Endothelial cell of umbilical vein (primary cell): ENCODE measurements around the gene ENO2. TPM values are rescaled to one million over a fixed set of nuclear protein-coding genes. Genes with fewer than 3 reads are reported as not detected.

Experiments used
- BruUV-seq: library from RNA; stranded (reverse); fragments of 400-500 nt; replicated peaks from 2 replicates; lab custom pipeline; 2021; lab: Mats Ljungman, UMichigan
- CTCF ChIA-PET: fragments of 300-600, 350-600 bp; sonication (Branson Sonifier 250); formaldehyde crosslinking; loops from one replicate; lab custom pipeline; 2021; ENCODE audit warnings: antibody characterized with exemption, inconsistent platforms; lab: Charles Lee
- POLR2A ChIA-PET: fragments of 300-600, 350-600 bp; sonication (Branson Sonifier 250); formaldehyde crosslinking; loops from one replicate; lab custom pipeline; 2021; ENCODE audit warnings: antibody characterized with exemption, inconsistent platforms; lab: Charles Lee
- DNase-seq: peaks from one replicate; pipeline ENCODE4 v3.0.0-alpha.2; 2011; ENCODE audit warnings: low read depth, low spot score
- FAIRE-seq: peaks from 2 replicates; lab custom pipeline; 2011; peaks lifted over from hg19 to GRCh38; lab: Jason Lieb, UNC
- H2AFZ ChIP-seq: 2 replicates; pipeline ENCODE4 v1.6.0; 2012; ENCODE audit warnings: low read depth, low read length, control low read depth, inconsistent platforms
- H3K27ac ChIP-seq: 2 replicates; pipeline ENCODE4 v1.5.1; 2011; ENCODE audit warnings: low read depth, mild to moderate bottlenecking, control low read depth, low read length, moderate library complexity; ENCODE audit not compliant: insufficient read depth
- H3K27me3 ChIP-seq, 2 experiments: 2 replicates each; pipeline versions ENCODE4 v1.6.0 to v1.6.1; 2011; ENCODE audit warnings: low read length in 2 of 2, mixed read lengths in 1 of 2; ENCODE audit not compliant: control insufficient read depth in 2 of 2, insufficient read depth in 2 of 2
- H3K36me3 ChIP-seq, 2 experiments: 2 replicates in 1 of 2; 3 replicates in 1 of 2; pipeline ENCODE4 v1.5.1; 2011; ENCODE audit warnings: low read length in 2 of 2, mild to moderate bottlenecking in 1 of 2, moderate library complexity in 1 of 2; ENCODE audit not compliant: control insufficient read depth in 2 of 2, insufficient read depth in 2 of 2; ENCODE audit errors: extremely low read depth in 1 of 2
- H3K4me1 ChIP-seq: 3 replicates; pipeline ENCODE4 v1.5.1; 2011; ENCODE audit warnings: mild to moderate bottlenecking, low read length; ENCODE audit not compliant: control insufficient read depth, insufficient read depth; ENCODE audit errors: extremely low read depth
- H3K4me2 ChIP-seq: 2 replicates; pipeline ENCODE4 v1.6.1; 2011; ENCODE audit warnings: low read length, control low read depth, mixed read lengths; ENCODE audit not compliant: insufficient read depth
- H3K4me3 ChIP-seq, 3 experiments: fragments of 200-600 bp in 1 of 3; sonication (generic), shearing (Covaris generic) in 1 of 3; replicated peaks in 1 of 3; 2 replicates each; pipeline ENCODE4 v1.5.1; 2011 to 2016; ENCODE audit warnings: control low read depth in 3 of 3, low read length in 3 of 3, mild to moderate bottlenecking in 2 of 3, inconsistent platforms in 1 of 3, low read depth in 1 of 3, moderate library complexity in 1 of 3; ENCODE audit not compliant: insufficient read depth in 1 of 3
- H3K79me2 ChIP-seq: 2 replicates; pipeline ENCODE4 v1.6.0; 2012; ENCODE audit warnings: low read length, inconsistent platforms; ENCODE audit not compliant: control insufficient read depth, insufficient read depth
- H3K9ac ChIP-seq: replicated peaks from 2 replicates; pipeline ENCODE3; 2011; ENCODE audit warnings: low read length, control low read depth; ENCODE audit not compliant: insufficient read depth; ENCODE audit errors: extremely low read depth
- H3K9me1 ChIP-seq: replicated peaks from 3 replicates; pipeline ENCODE4 v1.6.0; 2011; ENCODE audit warnings: mild to moderate bottlenecking, low read length; ENCODE audit not compliant: control insufficient read depth, insufficient read depth; ENCODE audit errors: extremely low read depth
- H3K9me3 ChIP-seq: replicated peaks from 2 replicates; pipeline ENCODE4 v1.5.1; 2012; ENCODE audit warnings: low read length, inconsistent platforms; ENCODE audit not compliant: control insufficient read depth, insufficient read depth
- H4K20me1 ChIP-seq: replicated peaks from 2 replicates; pipeline ENCODE3; 2011; ENCODE audit warnings: mild to moderate bottlenecking, low read length; ENCODE audit not compliant: control insufficient read depth, insufficient read depth; ENCODE audit errors: extremely low read depth
- EZH2 ChIP-seq: IDR thresholded peaks from 2 replicates; pipeline ENCODE4 v1.6.1; 2012; ENCODE audit warnings: borderline replicate concordance, low read depth, mild to moderate bottlenecking, moderate library complexity, low read length, inconsistent platforms; ENCODE audit not compliant: severe bottlenecking
- GATA2 ChIP-seq: IDR thresholded peaks from 2 replicates; pipeline ENCODE4 v1.7.0; 2011; ENCODE audit warnings: low read depth, mild to moderate bottlenecking, moderate library complexity, mixed read lengths, low read length; ENCODE audit not compliant: insufficient read length, insufficient read depth
- JUN ChIP-seq: IDR thresholded peaks from 2 replicates; pipeline ENCODE4 v1.6.1; 2011; ENCODE audit warnings: borderline replicate concordance, low read depth; ENCODE audit not compliant: insufficient read length, insufficient read depth
- MYC ChIP-seq: IDR thresholded peaks from one replicate; pipeline ENCODE4 v1.6.1; 2011; ENCODE audit warnings: mild to moderate bottlenecking, low read depth, low read length
- dilution Hi-C: fragments of 300-500 bp; cut with MboI; formaldehyde crosslinking; loops from one replicate; pipeline ENCODE4 v1.15.0; 2019; ENCODE audit warnings: low sequenced_read_pairs; ENCODE audit not compliant: extremely low pct_ligation_motif_present
- intact Hi-C: fragments of 100-400 bp; cut with micrococcal nuclease; formaldehyde crosslinking; loops from one replicate; pipeline ENCODE4 v1.10.0; 2022
- polyA plus RNA-seq, 4 experiments: library from polyadenylated mRNA; depleted of rRNA in 3 of 4; stranded (reverse) in 3 of 4; unstranded in 1 of 4; fragments of >200 nt; gene quantifications; 2 replicates each; pipeline versions ENCODE4 v1.2.1 to v1.2.3, GENCODE V29; 2011 to 2012; ENCODE audit warnings: missing spikeins in 1 of 4
- total RNA-seq: library from RNA; stranded (reverse); gene quantifications from 2 replicates; pipeline ENCODE4 v1.2.3, GENCODE V29; 2021
- TF ChIP-seq, protein P1 (sequence below), 2 donors: IDR thresholded peaks; 1 replicate in 1 of 2; 2 replicates in 1 of 2; pipeline ENCODE4 v1.5.1; 2011; ENCODE audit warnings: low read length in 2 of 2, mild to moderate bottlenecking in 2 of 2, moderate library complexity in 2 of 2, control low read depth in 1 of 2, inconsistent platforms in 1 of 2, low read depth in 1 of 2; ENCODE audit not compliant: insufficient read depth in 1 of 2; ENCODE audit errors: extremely low read depth in 1 of 2

Gene ENO2
- total and polyA plus RNA-seq, 2 donors (not counting 3 experiments of a cell fraction or from before 2014, with no cell fraction given): 11.4 to 18.6 TPM

- Histone ChIP-seq H3K36me3 (peaks cover 0 to 13% of the 10 kb centered on the region in 2 experiments), H3K4me3 (peak overlapping the region; percentile 20 to 51 (median 51)), H3K9me1 (no peaks in the 10 kb centered on the region), H2AFZ (no peak overlapping the region), H3K9me3 (no peaks in the 10 kb centered on the region), H4K20me1 (no peaks in the 10 kb centered on the region), H3K27me3 (no peaks in the 10 kb centered on the region), H3K27ac (peak overlapping the region; percentile 57), H3K9ac (peak overlapping the region; percentile 74), H3K4me1 (peaks cover 15% of the 10 kb centered on the region), H3K4me2 (peak overlapping the region; percentile 73), H3K79me2 (no peaks in the 10 kb centered on the region)
- intact Hi-C loops: loop anchor here (1.0 to 2.0 kb wide), 10 partner anchors 20 to 694 kb away; partner anchors contain the start of genes C1R, C1RL, EMG1 and LPCAT3
- no TSS peak for BruUV-seq
- CTCF ChIA-PET: interaction anchor here (0.6 to 6.0 kb wide), 29 partner anchors 10 to 693 kb away, joined by 3 to 124 read pairs (median 4); partner anchors contain the start of genes ATN1, C1R, C1RL and C1S
- FAIRE-seq: peak; percentile 98
- DNase-seq: peak; percentile 89
- dilution Hi-C loops: no loop called here
- POLR2A ChIA-PET: interaction anchor here (0.6 to 2.5 kb wide), 13 partner anchors 10 to 165 kb away, joined by 3 to 24 read pairs (median 6); partner anchors contain the start of genes ATN1, C1RL, LPCAT3 and SPSB2
- TF ChIP-seq, protein P1, sequence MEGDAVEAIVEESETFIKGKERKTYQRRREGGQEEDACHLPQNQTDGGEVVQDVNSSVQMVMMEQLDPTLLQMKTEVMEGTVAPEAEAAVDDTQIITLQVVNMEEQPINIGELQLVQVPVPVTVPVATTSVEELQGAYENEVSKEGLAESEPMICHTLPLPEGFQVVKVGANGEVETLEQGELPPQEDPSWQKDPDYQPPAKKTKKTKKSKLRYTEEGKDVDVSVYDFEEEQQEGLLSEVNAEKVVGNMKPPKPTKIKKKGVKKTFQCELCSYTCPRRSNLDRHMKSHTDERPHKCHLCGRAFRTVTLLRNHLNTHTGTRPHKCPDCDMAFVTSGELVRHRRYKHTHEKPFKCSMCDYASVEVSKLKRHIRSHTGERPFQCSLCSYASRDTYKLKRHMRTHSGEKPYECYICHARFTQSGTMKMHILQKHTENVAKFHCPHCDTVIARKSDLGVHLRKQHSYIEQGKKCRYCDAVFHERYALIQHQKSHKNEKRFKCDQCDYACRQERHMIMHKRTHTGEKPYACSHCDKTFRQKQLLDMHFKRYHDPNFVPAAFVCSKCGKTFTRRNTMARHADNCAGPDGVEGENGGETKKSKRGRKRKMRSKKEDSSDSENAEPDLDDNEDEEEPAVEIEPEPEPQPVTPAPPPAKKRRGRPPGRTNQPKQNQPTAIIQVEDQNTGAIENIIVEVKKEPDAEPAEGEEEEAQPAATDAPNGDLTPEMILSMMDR (IDR thresholded peaks at IDR 0.05; ENCODE audit: extremely low read depth in 1 of 2, insufficient read depth in 1 of 2, low read depth in 1 of 2, low read length in 2 of 2): peak; percentile 72 to 89
- TF ChIP-seq EZH2 (no peak), JUN (no peak), GATA2 (no peak), MYC (no peak)
Observed at GRCh38 chr12:6944381-6945186, 30.2 kb downstream of the ENO2 start.
